Measurements from ENCODE around the gene ITIH3.

Gene ITIH3, protein sequence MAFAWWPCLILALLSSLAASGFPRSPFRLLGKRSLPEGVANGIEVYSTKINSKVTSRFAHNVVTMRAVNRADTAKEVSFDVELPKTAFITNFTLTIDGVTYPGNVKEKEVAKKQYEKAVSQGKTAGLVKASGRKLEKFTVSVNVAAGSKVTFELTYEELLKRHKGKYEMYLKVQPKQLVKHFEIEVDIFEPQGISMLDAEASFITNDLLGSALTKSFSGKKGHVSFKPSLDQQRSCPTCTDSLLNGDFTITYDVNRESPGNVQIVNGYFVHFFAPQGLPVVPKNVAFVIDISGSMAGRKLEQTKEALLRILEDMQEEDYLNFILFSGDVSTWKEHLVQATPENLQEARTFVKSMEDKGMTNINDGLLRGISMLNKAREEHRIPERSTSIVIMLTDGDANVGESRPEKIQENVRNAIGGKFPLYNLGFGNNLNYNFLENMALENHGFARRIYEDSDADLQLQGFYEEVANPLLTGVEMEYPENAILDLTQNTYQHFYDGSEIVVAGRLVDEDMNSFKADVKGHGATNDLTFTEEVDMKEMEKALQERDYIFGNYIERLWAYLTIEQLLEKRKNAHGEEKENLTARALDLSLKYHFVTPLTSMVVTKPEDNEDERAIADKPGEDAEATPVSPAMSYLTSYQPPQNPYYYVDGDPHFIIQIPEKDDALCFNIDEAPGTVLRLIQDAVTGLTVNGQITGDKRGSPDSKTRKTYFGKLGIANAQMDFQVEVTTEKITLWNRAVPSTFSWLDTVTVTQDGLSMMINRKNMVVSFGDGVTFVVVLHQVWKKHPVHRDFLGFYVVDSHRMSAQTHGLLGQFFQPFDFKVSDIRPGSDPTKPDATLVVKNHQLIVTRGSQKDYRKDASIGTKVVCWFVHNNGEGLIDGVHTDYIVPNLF

DNA sequence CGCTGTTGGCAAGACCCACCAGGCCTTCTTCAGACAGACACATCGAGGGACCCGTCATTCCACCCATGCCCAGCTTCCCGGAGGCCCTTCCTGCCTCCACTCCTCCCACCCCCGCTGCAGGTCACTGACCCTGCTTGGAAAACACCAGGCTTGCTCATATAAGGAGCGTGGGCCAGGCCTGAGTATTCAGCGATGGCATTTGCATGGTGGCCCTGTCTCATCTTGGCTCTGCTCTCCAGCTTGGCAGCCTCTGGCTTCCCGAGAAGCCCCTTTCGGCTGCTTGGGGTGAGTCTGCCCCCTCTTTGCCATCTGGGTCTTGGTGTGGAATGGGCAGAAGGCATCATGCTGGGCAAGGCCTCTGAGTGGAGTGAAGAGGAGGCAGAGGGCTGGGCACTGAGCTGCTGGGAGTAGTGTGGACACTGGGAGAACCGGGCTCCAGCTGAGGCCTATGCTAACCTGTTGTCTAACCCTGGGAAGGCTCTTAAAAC is at the start of gene ITIH3:
Gene ITIH3, plus strand, starts transcription at position 185 of the 488 bp plus-strand sequence. Its CDS starts 8 bp downstream, at position 193.
- TF ChIP-seq, protein P1, sequence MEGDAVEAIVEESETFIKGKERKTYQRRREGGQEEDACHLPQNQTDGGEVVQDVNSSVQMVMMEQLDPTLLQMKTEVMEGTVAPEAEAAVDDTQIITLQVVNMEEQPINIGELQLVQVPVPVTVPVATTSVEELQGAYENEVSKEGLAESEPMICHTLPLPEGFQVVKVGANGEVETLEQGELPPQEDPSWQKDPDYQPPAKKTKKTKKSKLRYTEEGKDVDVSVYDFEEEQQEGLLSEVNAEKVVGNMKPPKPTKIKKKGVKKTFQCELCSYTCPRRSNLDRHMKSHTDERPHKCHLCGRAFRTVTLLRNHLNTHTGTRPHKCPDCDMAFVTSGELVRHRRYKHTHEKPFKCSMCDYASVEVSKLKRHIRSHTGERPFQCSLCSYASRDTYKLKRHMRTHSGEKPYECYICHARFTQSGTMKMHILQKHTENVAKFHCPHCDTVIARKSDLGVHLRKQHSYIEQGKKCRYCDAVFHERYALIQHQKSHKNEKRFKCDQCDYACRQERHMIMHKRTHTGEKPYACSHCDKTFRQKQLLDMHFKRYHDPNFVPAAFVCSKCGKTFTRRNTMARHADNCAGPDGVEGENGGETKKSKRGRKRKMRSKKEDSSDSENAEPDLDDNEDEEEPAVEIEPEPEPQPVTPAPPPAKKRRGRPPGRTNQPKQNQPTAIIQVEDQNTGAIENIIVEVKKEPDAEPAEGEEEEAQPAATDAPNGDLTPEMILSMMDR (IDR thresholded peaks at IDR 0.05; ENCODE audit: low read depth, low read length) = no peak
- no peak within 1 kb of the TSS for H3K4me3 ChIP-seq (ENCODE audit: low read depth, low read length)

DNA sequence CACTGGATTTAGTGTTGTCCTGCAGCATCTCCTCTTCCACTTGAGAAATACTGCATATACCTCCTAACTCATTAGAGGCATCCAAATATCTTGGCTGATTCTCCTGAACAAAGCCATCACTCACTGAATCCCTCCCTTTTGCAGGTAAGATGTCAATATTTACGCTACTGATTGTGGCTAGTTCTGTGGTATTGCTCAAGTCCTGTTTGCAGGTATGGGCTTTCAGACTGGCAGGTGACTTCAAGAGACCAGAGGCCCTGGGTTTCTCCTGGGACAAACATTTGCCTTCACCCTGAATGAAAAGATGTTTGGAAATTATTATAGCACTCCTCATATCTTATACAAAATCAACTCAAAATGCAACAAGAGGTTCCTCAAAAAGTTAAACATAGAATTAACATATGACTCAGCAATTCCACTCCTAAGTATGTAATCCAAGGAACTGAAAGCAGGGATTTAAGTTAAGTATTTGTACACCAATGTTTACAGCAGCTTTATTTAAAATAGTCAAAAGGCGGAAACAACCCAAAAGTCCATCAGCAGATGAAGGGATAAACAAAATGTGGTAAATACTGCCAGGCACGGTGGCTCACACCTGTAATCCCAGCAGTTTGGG is 42.4 kb upstream of the ITIH3 start:
- TF ChIP-seq, protein P1 (IDR thresholded peaks at IDR 0.05; ENCODE audit: low read depth, low read length) = no peak

DNA sequence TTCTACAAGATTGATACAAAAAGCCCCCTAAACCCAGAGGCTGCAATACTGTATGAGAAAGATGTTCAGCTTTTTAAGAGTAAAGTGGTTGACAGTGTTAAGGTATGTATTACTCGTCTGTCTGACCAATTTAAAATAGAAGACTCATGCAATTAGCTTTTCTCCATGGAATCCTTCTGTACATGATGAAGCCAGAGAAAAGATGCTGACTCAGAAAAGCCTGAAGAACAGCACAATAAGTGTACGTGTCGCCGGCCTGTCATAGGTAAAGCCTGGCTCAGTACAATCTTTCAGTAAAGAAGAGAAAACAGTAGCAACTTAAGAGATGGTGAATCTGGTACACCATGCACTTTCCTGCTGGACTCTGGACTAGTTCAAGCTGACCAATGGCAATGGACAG is 40.2 kb upstream of the ITIH3 start:
- no peak overlapping the region for H3K4me3 ChIP-seq (ENCODE audit: low read depth, low read length)

More for the DNA sequence above, 42.4 kb upstream of the ITIH3 start:
- no peak overlapping the region for H3K4me3 ChIP-seq (ENCODE audit: low read depth, low read length)

DNA sequence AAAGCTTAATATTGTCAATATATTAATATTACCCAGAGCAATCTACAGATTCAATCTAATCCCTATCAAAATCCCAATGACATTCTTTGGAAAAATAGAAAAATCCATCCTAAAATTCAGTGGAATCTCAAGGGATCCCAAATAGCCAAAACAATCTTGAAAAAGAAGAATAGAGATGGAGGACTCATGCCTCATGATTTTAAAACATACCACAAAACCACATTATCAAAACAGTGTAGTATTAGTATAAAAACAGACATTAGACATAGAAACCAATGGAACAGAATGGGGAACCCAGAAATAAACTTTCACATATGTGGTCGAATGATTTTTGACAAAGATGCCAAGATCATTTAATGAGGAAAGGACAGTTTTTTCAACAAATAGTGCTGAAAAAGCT is 38.5 kb upstream of the ITIH3 start:
- TF ChIP-seq, protein P1 (IDR thresholded peaks at IDR 0.05; ENCODE audit: low read depth, low read length) = no peak
- H3K4me3 ChIP-seq (ENCODE audit: low read depth, low read length) = no peak overlapping the region

More for the DNA sequence above, 40.2 kb upstream of the ITIH3 start:
- TF ChIP-seq, protein P1 (IDR thresholded peaks at IDR 0.05; ENCODE audit: low read depth, low read length) = no peak

DNA sequence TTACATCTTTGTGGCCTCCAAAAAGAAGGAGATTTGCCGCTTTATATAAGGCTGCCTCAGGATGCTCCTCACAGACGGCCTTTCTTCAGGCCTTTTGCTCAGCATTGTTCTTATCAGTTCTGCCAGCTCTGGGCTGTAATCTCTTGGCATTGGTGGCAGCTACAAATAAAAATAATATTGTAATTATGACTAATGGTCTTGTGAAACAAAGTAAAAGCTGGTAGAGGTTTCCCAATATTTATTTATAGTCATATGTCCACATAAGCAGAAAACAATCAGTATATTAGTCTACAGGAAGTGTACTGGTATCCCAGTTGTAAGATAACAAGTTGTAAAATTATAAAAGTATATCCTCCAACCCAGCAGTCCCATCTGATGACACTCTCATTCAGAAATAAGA is 31.1 kb upstream of the ITIH3 start:
- TF ChIP-seq, protein P1 (IDR thresholded peaks at IDR 0.05; ENCODE audit: low read depth, low read length) = no peak
- no peak overlapping the region for H3K4me3 ChIP-seq (ENCODE audit: low read depth, low read length)

DNA sequence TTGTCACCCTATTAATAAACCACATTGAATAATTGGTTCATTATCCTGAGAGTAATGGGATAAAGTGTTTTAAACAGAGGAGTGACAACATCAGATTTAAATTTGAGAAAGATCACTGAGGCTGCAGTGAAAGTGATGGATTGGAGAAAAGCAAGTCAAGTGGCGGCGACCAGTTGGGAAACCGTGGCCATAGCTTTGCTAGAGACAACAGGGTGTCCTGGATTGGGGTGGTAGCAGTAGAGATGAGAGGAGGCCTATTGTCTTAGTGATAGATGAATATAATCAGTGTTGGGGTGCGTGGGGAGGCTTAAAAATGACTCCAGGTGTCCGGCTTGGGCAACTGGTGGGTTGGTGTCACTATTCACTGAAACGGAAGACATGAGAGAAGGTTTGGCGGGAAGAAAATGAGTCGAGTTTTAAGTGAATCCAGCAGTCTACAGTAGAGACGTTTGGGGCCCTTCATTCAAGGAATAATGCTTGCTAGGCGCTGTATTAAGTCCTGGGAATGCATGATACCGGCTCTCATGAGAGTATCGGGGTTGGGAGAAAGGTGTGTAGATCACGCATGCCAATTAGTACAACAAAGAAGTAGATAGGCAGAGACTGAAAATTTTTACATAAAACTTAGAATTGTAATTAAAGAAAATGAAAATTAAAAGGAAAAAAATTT is 24.7 kb upstream of the ITIH3 start:
- peak overlapping the region; percentile 80 for H3K4me3 ChIP-seq (ENCODE audit: low read depth, low read length)
- TF ChIP-seq, protein P1 (IDR thresholded peaks at IDR 0.05; ENCODE audit: low read depth, low read length) = no peak

Measured in WI38 (cell line).